H1 (cell line): Measurements from ENCODE around the gene PHLDB3.

ENCODE experiments used
- BRCA1 ChIP-seq: IDR thresholded peaks from 2 replicates; pipeline ENCODE4 v1.6.1; 2012; ENCODE audit warnings: low read depth, low read length, improper control_type of control experiment
- CHD2 ChIP-seq: IDR thresholded peaks from 2 replicates; pipeline ENCODE4 v1.6.1; 2012; ENCODE audit warnings: low read length, improper control_type of control experiment
- CTCF ChIP-seq, 3 experiments: IDR thresholded peaks; 1 replicate in 2 of 3; 2 replicates in 1 of 3; pipeline versions ENCODE4 v1.5.1 to v1.6.1; 2011; ENCODE audit warnings: low read length in 3 of 3, mild to moderate bottlenecking in 3 of 3, inconsistent platforms in 2 of 3, low read depth in 1 of 3, moderate library complexity in 1 of 3; ENCODE audit not compliant: insufficient read depth in 1 of 3; ENCODE audit errors: control extremely low read depth in 1 of 3
- EGR1 ChIP-seq: IDR thresholded peaks from 2 replicates; pipeline ENCODE4 v1.6.1; 2011; ENCODE audit warnings: low read depth, low read length, borderline replicate concordance
- EP300 ChIP-seq, 2 experiments: IDR thresholded peaks; 1 replicate in 1 of 2; 2 replicates in 1 of 2; pipeline ENCODE4 v1.6.1; 2011 to 2012; ENCODE audit warnings: low read depth in 2 of 2, low read length in 2 of 2, mild to moderate bottlenecking in 2 of 2, borderline replicate concordance in 1 of 2, inconsistent platforms in 1 of 2, moderate library complexity in 1 of 2
- POLR2A ChIP-seq, 2 experiments: IDR thresholded peaks; 1 replicate in 1 of 2; 2 replicates in 1 of 2; pipeline ENCODE4 v1.6.1; 2011; ENCODE audit warnings: low read depth in 2 of 2, low read length in 2 of 2, mild to moderate bottlenecking in 2 of 2; ENCODE audit errors: control extremely low read depth in 1 of 2
- POU5F1 ChIP-seq: IDR thresholded peaks from 2 replicates; pipeline ENCODE4 v1.6.1; 2011; ENCODE audit warnings: low read depth, mild to moderate bottlenecking, low read length, moderate library complexity
- SRF ChIP-seq: IDR thresholded peaks from 2 replicates; pipeline ENCODE4 v1.6.1; 2011; ENCODE audit warnings: mild to moderate bottlenecking, low read depth, low read length, moderate library complexity
- SUZ12 ChIP-seq: fragments of 200-600 bp; sonication (generic); IDR thresholded peaks from 2 replicates; pipeline ENCODE4 v1.6.1; 2012; ENCODE audit warnings: mild to moderate bottlenecking, inconsistent platforms, low read length, moderate library complexity, mixed read lengths
- TCF12 ChIP-seq: IDR thresholded peaks from 2 replicates; pipeline ENCODE4 v1.6.1; 2011; ENCODE audit warnings: low read depth, mild to moderate bottlenecking, low read length

- TF ChIP-seq BRCA1 = no peak
- no peak for TF ChIP-seq CTCF (IDR thresholded peaks at IDR 0.05; ENCODE audit: control extremely low read depth in 1 of 3, insufficient read depth in 1 of 3, low read depth in 1 of 3, low read length in 3 of 3)
- no peak for TF ChIP-seq POLR2A (IDR thresholded peaks at IDR 0.05; ENCODE audit: control extremely low read depth in 1 of 2, low read depth in 2 of 2, low read length in 2 of 2)
- TF ChIP-seq SRF = no peak
- no peak for TF ChIP-seq SUZ12
- no peak for TF ChIP-seq POU5F1
- TF ChIP-seq CHD2 = no peak
- TF ChIP-seq TCF12 = no peak
- no peak for TF ChIP-seq EGR1
- no peak for TF ChIP-seq EP300 (IDR thresholded peaks at IDR 0.05; ENCODE audit: borderline replicate concordance in 1 of 2, low read depth in 2 of 2, low read length in 2 of 2)
Observed at GRCh38 chr19:43471091-43471490, 33.5 kb downstream of the PHLDB3 start.
